T-helper 17 cell (primary cell): Measurements from ENCODE around the gene ST3GAL4. TPM values are rescaled to one million over a fixed set of nuclear protein-coding genes. Genes with fewer than 3 reads are reported as not detected.

Experiments used
- ATAC-seq: fragments of 150-1000 bp; cut with Tn5 transposase; 2 replicates; pipeline ENCODE4 v1.10.0; 2021; ENCODE audit warnings: mild to moderate bottlenecking, moderate library complexity
- DNase-seq, 3 donors: peaks; one replicate each; pipeline versions ENCODE4 v3.0.0 to v3.0.0-alpha.2; 2020 to 2021
- H3K9me3 ChIP-seq: one replicate; pipeline ENCODE4 v1.7.0; 2013; ENCODE audit warnings: low read length, mild to moderate bottlenecking; ENCODE audit not compliant: control insufficient read depth, poor library complexity, severe bottlenecking
- H3K27ac Mint-ChIP-seq: one replicate; pipeline ENCODE4 v1.8.0; 2022; ENCODE audit warnings: mild to moderate bottlenecking, moderate library complexity, mixed read lengths
- H3K27me3 Mint-ChIP-seq: one replicate; pipeline ENCODE4 v1.8.0; 2022; ENCODE audit warnings: mixed read lengths
- H3K36me3 Mint-ChIP-seq: one replicate; pipeline ENCODE4 v1.8.0; 2022; ENCODE audit warnings: low read depth, mixed read lengths
- H3K4me1 Mint-ChIP-seq: one replicate; pipeline ENCODE4 v1.8.0; 2022; ENCODE audit warnings: mild to moderate bottlenecking, mixed read lengths
- H3K4me3 Mint-ChIP-seq: one replicate; pipeline ENCODE4 v1.8.0; 2022; ENCODE audit warnings: mild to moderate bottlenecking, moderate library complexity, mixed read lengths
- total RNA-seq, 4 donors: library from RNA in 2 of 4; stranded (reverse) in 2 of 4; gene quantifications; one replicate each; pipeline ENCODE4 v1.2.3 and lab custom pipeline; 2022 to 2026

ST3GAL4 gene
- total RNA-seq, 2 donors from 2014 or later: 3.0 to 4.8 TPM

DNA sequence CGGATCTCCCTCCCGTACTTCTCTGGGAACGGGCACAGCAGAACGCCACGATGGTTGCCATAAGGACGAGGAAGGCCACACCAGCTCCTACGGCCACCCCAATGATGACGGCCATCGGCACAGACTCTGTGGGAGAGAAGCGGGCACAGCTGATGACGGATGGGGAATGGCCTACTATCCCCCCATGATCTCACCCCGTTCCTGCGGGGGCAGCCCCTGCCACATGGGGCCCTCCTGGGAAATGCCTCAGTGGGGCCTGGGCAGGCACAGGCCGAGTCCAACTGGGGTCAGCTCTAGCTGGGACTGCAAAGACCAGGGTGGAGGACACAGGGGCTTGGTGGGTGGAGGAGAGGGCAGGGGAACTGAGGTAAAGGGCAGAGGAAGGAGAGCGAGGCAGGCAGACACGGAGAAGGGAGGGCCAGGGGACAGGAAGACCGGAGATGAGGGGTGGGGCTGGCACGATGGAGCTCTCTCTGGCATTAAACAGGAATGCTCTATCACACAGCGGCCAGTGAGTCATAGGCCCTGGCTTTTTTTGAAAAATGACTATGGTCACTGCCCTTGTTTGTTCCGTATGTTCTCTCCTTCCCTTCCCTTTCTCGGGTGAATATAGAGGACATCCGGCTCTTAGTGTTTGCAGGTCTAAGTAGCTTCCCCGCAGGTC lies 76.0 kb downstream of the ST3GAL4 start:
- no peaks in the 10 kb centered on the region for H3K36me3 Mint-ChIP-seq
- no peaks in the 10 kb centered on the region for H3K4me1 Mint-ChIP-seq
- H3K4me3 Mint-ChIP-seq: no peak overlapping the region
- no peak overlapping the region for H3K27ac Mint-ChIP-seq
- ATAC-seq: no peak
- peaks cover 6% of the 10 kb centered on the region for H3K27me3 Mint-ChIP-seq
- no peak for DNase-seq
- no peaks in the 10 kb centered on the region for H3K9me3 ChIP-seq

DNA sequence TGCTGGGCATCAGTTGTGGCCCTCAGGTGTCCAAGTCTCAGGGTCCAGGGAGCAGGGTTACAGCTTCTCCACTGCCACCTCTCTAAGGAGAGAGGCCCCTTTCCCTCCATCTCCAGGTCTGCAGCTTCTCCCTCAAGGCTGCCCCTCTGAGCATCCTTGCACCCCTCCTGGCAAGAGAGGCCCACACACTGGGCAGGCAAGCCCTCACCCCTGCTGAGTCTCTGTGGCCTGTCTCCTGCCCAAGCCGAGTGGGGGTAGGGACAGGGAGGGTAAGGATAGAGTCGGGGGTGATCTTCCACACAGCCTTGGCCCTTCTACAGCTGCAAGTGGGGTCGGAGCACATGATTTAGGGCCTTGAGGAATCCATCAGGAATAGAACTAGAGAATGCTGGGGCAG lies 76.6 kb downstream of the ST3GAL4 start:
- ATAC-seq (no peak), DNase-seq (no peak)
- no peak overlapping the region for H3K4me3 Mint-ChIP-seq
- H3K4me1 Mint-ChIP-seq: no peaks in the 10 kb centered on the region
- no peak overlapping the region for H3K27ac Mint-ChIP-seq
- H3K36me3 Mint-ChIP-seq: no peaks in the 10 kb centered on the region
- H3K9me3 ChIP-seq: no peaks in the 10 kb centered on the region
- H3K27me3 Mint-ChIP-seq: peaks cover 4% of the 10 kb centered on the region

DNA sequence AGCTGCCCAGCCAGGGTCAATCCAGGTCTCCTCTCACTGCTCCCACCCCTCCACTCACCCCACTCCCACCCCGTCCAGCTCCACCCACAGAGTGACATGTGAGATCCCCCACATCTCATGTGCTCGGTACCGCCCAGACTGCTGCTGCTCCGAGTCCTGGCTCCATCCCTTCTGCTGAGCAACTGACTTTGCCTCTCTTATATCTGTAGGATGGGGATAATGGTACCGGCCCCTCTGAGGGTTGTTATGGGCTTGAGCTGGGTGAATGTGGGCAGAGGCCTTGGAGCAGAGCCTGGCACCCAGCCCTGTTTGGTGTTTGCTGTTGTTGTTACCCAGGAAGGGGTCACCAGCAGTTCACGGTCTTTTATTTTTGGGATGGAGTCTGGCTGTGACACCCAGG lies 77.0 kb downstream of the ST3GAL4 start:
- no peak overlapping the region for H3K27ac Mint-ChIP-seq
- no peaks in the 10 kb centered on the region for H3K9me3 ChIP-seq
- ATAC-seq (no peak), DNase-seq (no peak)
- H3K4me3 Mint-ChIP-seq: no peak overlapping the region
- H3K4me1 Mint-ChIP-seq: no peaks in the 10 kb centered on the region
- H3K27me3 Mint-ChIP-seq: no peaks in the 10 kb centered on the region
- H3K36me3 Mint-ChIP-seq: no peaks in the 10 kb centered on the region

DNA sequence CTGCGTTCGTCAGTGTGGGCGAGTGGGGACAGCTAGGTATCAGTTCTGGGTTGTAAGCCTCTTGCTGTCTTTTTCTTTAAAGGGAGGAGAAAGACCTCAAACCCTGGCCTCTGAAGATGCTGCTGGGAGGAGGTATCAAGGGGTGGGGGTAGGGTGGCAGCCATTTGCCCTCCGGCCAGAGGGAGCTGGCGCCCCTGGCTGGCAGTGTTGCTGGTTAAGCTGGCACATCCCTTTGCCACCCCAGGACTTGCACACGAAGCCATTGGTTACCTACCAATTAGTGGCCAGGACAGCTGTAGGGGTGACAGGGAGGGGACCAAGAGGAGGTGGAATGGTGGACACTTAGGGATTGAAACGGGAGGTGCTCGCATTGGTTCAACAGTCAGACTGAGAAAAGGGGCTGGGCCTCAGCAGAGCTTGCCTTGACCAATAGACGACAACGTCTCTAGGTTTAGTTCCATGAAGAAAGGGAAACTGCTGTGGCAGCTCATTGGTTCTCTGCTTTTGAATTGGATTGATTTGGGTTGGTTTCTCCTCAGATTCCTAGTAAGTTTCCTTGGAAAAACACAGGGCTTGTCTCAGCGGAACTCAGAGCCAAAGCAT lies 77.9 kb downstream of the ST3GAL4 start:
- no peaks in the 10 kb centered on the region for H3K4me1 Mint-ChIP-seq
- no peak for DNase-seq
- H3K9me3 ChIP-seq: no peaks in the 10 kb centered on the region
- ATAC-seq: no peak
- no peak overlapping the region for H3K4me3 Mint-ChIP-seq
- H3K36me3 Mint-ChIP-seq: no peaks in the 10 kb centered on the region
- no peaks in the 10 kb centered on the region for H3K27me3 Mint-ChIP-seq
- no peak overlapping the region for H3K27ac Mint-ChIP-seq

DNA sequence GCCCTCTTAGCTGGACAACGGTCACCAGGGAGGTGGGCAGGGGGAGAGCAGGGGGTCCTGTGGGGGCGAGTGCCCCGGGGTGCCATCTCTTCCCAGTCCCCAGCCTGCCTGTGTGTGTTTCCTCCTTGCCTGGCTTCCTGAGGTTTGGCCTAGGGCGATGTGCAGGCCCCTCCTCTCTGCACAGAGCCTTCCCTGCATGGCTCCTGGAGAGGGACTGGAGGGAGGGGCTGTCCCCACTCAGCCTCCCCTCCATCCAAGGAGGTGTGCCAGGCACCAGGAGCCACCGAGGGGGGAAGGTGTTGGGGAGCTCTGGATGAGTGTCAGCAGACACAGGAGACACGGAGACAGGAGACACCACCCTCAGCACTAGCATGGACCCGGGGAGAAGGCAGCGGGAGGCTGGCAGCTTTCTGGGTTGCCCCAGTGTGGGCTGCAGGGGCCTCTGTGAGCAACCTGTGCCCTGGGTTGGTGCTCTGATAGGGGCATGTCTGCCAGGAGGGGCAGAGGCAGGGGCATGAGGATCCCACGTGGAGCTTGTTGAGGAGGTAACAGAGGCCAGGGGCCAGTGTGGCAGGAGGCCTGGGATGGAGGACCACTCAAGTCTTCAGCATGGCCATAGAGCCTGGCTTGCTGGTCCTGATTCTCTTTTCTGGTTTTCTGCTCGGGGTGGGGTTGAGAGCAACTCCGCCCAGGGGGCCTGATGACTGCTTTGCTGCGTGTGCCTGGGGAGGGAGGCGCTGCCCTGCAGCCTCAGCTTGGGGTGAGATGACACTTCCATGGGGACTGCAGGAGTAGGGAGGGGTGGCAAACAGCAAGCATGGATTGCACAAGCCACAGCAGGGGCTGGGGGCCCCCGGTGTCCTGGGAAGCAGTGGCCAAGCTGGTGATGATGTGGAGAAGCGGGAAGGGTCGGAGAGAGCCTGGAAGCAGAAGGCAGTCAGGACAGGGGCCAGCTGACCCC lies 78.8 kb downstream of the ST3GAL4 start:
- DNase-seq: no peak
- Mint-ChIP-seq H3K27ac (no peak overlapping the region), H3K4me3 (no peak overlapping the region), H3K27me3 (no peaks in the 10 kb centered on the region), H3K4me1 (no peaks in the 10 kb centered on the region), H3K36me3 (no peaks in the 10 kb centered on the region)
- H3K9me3 ChIP-seq: no peaks in the 10 kb centered on the region
- no peak for ATAC-seq

DNA sequence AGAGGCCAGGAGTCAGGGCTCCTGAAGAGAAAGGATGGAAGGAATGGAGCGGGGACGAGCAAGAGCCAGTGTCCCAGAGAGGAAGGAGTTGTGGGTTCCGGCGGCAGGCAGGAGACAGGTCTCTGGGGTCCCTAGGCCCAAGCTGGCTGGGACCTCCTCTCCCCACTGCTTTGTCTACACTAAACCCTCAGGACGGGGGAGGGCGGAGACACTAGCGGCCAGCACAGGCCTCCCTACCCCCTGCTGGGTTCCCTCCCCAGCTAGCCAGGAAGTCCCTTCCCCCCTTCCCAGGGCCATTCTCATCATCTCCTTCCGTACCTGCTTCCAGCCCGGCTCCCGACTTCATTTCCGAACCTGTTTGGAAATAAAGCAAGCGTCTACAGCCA lies 79.5 kb downstream of the ST3GAL4 start:
- ATAC-seq: no peak
- Mint-ChIP-seq H3K27ac (no peak overlapping the region), H3K27me3 (peaks cover 4% of the 10 kb centered on the region), H3K36me3 (no peaks in the 10 kb centered on the region), H3K4me1 (peaks cover 2% of the 10 kb centered on the region), H3K4me3 (no peak overlapping the region)
- no peak for DNase-seq
- H3K9me3 ChIP-seq: no peaks in the 10 kb centered on the region

DNA sequence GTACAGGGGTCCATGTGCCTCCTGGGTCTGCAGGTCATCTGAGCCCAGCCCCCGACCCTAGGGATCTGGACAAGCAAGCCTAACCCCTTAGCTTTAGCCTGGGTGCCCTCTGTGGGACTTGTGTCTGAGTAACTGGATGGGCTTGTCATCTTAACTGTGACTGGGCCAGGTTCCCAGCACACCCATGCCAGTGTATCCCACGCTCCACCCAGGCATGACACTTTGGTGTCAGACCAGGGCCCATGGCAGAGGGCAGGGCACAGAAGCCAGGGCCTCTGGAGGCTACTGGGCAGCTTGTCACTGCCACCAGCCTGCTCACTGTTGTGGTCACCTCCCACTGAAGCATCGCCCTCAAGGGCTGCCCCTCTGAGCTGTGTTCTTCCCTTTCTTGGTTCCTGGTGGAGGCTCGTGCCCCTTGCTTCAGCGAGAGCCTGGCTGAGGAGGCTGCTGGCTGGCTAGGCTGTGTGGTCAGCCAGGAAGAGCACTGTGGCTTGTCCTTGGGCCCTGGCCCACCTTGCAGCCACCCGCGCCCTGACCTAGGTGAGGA lies 80.8 kb downstream of the ST3GAL4 start:
- Mint-ChIP-seq H3K27ac (no peak overlapping the region), H3K4me3 (no peak overlapping the region), H3K4me1 (peaks cover 6% of the 10 kb centered on the region), H3K27me3 (peaks cover 9% of the 10 kb centered on the region), H3K36me3 (no peaks in the 10 kb centered on the region)
- H3K9me3 ChIP-seq: no peaks in the 10 kb centered on the region
- DNase-seq: no peak
- no peak for ATAC-seq

DNA sequence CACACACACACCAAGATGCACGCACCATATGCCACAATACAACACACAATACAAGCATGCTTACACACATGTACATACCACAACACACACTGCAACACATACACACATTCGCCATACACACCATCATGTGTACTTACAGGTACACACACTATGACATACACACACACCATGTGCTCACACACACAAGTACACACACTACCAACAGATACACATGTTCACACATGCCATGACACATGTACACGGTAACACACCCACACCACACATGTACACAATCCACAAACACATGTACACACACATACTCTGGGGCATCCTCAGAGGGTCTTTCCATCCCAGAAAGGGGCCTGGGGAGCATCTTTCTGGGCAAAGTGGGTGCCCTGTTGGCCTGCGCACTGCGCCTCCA lies 82.2 kb downstream of the ST3GAL4 start:
- DNase-seq (no peak), ATAC-seq (no peak)
- Mint-ChIP-seq H3K27ac (no peak overlapping the region), H3K4me3 (no peak overlapping the region), H3K4me1 (peaks cover 6% of the 10 kb centered on the region), H3K36me3 (no peaks in the 10 kb centered on the region), H3K27me3 (peaks cover 14% of the 10 kb centered on the region)
- no peaks in the 10 kb centered on the region for H3K9me3 ChIP-seq

DNA sequence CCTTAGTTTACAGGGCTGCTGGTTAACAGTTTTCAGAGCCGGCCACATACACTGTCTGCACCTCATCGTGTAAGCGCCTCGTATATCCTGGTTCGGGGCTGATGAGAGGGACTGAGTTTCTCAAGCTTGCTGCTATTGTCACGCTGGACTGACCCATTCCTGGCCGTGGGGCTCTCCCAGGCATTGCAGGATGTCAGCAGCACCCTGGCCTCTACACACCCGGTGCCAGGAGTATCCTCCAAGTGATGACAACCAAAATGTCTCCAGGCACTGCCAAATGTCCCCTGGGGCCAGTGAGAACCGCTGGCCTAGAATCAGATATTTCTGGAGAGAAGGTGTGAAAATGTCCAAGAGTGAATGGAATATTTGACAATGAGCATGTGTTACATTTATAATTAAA lies 82.8 kb downstream of the ST3GAL4 start:
- Mint-ChIP-seq H3K27ac (no peak overlapping the region), H3K27me3 (peaks cover 19% of the 10 kb centered on the region), H3K4me1 (peaks cover 6% of the 10 kb centered on the region), H3K36me3 (no peaks in the 10 kb centered on the region), H3K4me3 (no peak overlapping the region)
- H3K9me3 ChIP-seq: no peaks in the 10 kb centered on the region
- no peak for DNase-seq
- ATAC-seq: no peak

DNA sequence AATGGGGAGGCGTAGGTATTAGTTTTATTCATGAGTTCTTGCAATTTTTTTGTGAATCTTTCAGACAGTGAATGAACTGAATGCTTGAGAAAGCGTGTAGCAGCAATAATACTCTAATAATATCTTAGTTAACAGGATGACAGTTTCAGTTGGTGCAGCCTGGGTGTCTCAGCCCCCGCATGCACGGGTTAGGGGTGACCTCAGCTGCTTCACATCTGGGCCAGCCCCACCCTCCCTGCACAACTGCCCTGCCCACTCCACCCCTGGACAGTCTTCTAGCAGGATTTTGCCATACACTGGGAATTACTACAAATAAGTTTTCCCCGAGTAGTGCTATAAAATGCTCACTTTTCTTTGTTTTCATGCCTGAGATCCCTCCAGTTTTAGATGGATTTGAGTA lies 83.2 kb downstream of the ST3GAL4 start:
- DNase-seq (no peak), ATAC-seq (no peak)
- Mint-ChIP-seq H3K36me3 (no peaks in the 10 kb centered on the region), H3K27me3 (peaks cover 23% of the 10 kb centered on the region), H3K4me3 (no peak overlapping the region), H3K27ac (no peak overlapping the region), H3K4me1 (peaks cover 6% of the 10 kb centered on the region)
- no peaks in the 10 kb centered on the region for H3K9me3 ChIP-seq

DNA sequence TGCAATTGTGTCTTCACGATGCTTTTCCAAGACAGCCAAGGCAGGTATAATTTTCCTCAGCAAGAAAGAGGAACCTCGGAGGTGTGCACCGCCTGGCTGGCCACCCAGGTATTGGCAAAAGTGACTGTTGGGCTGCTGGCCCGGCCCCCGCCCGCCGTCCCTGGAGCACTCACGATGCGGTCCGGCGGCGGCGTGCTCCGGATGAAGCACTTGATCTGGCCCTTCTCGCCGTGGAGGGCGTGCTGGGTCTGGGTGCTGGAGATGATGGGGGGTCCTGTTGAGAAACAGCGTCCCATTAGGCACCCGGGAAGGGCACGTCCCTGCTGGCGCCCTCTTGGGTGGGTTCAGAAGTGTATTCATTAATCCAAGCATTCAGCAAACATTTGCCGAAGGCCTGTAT lies 84.8 kb downstream of the ST3GAL4 start:
- no peak for ATAC-seq
- Mint-ChIP-seq H3K4me1 (peaks cover 6% of the 10 kb centered on the region), H3K27ac (no peak overlapping the region), H3K36me3 (no peaks in the 10 kb centered on the region), H3K4me3 (no peak overlapping the region), H3K27me3 (peaks cover 31% of the 10 kb centered on the region)
- DNase-seq: no peak
- no peaks in the 10 kb centered on the region for H3K9me3 ChIP-seq

DNA sequence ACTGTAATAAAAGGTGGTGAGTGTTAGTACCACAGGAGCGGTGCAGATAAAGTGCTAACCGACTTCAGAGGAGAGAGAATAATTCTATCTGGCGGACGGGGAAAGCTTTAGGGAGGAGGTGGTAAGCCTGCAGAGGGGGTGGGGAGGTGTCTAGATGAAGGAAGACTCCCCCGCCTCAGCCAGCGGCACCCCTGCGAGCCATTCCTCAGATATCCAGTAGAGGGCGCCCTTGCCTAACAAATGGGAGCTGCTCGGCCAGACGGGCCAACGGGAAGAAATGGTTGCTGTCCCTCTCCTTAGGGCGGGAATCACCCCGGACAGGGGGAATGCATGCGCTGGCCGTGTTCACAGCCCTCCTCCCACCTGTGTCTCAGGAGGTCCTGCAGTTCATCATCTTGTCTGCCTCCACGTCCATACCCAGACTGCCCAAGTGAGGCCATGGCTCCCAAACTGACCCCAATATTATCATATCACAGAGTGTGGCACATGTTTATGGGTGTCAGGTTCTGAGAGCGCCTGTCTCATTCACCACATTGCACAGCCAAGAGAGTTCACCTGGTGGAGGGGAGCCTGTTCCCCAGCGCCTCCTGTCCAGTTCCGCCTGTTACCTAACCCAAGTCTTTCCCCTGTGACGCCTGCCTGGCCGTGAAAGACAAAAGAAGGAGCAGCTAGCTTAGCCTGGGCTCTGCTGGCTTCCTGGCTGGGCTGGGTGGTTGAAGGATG lies 85.5 kb downstream of the ST3GAL4 start:
- DNase-seq (peak; percentile 41 to 69 (median 50)), ATAC-seq (peak; percentile 78)
- Mint-ChIP-seq H3K4me1 (peaks cover 6% of the 10 kb centered on the region), H3K4me3 (no peak overlapping the region), H3K27me3 (peaks cover 31% of the 10 kb centered on the region), H3K36me3 (no peaks in the 10 kb centered on the region), H3K27ac (no peak overlapping the region)
- no peaks in the 10 kb centered on the region for H3K9me3 ChIP-seq

DNA sequence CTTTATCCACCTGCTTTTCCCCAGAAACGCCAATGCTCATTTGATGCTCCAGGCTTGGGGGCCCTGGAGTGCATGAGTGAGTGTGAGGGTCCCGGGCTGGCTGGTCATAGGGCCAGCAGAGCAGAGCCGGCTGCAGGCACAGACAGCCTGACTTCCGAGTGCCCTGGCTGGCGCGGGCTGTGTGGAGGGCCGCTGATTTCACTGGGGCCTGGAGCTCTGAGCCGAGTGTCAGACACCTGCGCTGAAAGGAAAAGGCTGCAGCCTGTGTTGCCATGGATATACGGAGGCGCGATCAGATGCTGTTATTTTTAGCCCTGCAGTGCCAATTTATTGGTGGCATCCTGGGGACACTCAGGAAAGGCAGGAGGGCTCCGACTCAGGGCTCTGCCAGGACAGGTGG lies 87.6 kb downstream of the ST3GAL4 start:
- ATAC-seq (no peak), DNase-seq (no peak)
- Mint-ChIP-seq H3K27me3 (peaks cover 31% of the 10 kb centered on the region), H3K36me3 (no peaks in the 10 kb centered on the region), H3K4me3 (no peak overlapping the region), H3K27ac (no peak overlapping the region), H3K4me1 (peaks cover 6% of the 10 kb centered on the region)
- H3K9me3 ChIP-seq: no peaks in the 10 kb centered on the region
